Breast epithelium (tissue), 3 donors: ENCODE data around the gene TEAD3.

ENCODE experiments used
- CTCF ChIP-seq, 3 donors: fragments of 450-650 bp; IDR thresholded peaks; one replicate each; pipeline ENCODE4 v1.5.1; 2016 to 2017; ENCODE audit warnings: antibody characterized with exemption in 3 of 3, mild to moderate bottlenecking in 3 of 3, moderate library complexity in 3 of 3
- POLR2AphosphoS5 ChIP-seq, 3 donors: sonication (generic); formaldehyde crosslinking; IDR thresholded peaks; one replicate each; pipeline ENCODE4 v1.6.1; 2017; ENCODE audit warnings: antibody characterized with exemption in 3 of 3

- no peak for TF ChIP-seq CTCF (IDR thresholded peaks at IDR 0.05)
- TF ChIP-seq POLR2AphosphoS5 (IDR thresholded peaks at IDR 0.05), result no peak
These were observed 55.2 kb downstream of the TEAD3 start for GRCh38 chr6:35441642-35442041.
